ENCODE measurements around the gene UBALD1.

The UBALD1 gene

DNA sequence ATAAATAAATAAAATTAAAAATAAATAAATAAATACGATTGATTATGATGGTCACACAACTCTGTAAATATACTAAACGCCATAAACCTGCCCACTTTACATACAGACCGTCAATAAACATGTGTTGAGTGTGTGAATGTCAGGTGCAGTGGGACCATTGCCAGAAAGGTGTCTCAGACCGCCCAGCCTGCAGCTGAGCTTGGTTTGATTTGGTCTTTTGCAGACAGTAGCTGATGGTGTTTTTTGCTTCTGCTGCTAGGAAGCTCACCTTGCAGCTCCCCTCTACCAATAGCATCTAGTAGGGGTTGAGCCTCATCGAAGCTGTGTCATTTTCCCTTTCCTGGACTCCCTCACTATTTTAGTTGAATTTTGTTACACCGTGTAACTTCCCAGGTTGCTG lies 23.5 kb downstream of the UBALD1 start:
- no peak for DNase-seq (ENCODE audit: extremely low spot score)
- TF ChIP-seq SP1 (IDR thresholded peaks at IDR 0.05) (no peak), SUZ12 (IDR thresholded peaks at IDR 0.05) (no peak), FOXK2 (IDR thresholded peaks at IDR 0.05) (no peak), ARNT (IDR thresholded peaks at IDR 0.05) (no peak), CTBP1 (IDR thresholded peaks at IDR 0.05; ENCODE audit: borderline replicate concordance) (no peak), FOXM1 (IDR thresholded peaks at IDR 0.05; ENCODE audit: borderline replicate concordance) (no peak), HDGF (IDR thresholded peaks at IDR 0.05; ENCODE audit: borderline replicate concordance) (no peak), BHLHE40 (IDR thresholded peaks at IDR 0.05; ENCODE audit: borderline replicate concordance) (no peak), FOXA1 (IDR thresholded peaks at IDR 0.05) (no peak), LEF1 (IDR thresholded peaks at IDR 0.05; ENCODE audit: borderline replicate concordance) (no peak), ZNF384 (IDR thresholded peaks at IDR 0.05) (no peak), NFRKB (IDR thresholded peaks at IDR 0.05) (no peak), ELF4 (IDR thresholded peaks at IDR 0.05) (no peak), L3MBTL2 (conservative IDR thresholded peaks at IDR 0.05) (no peak), TARDBP (IDR thresholded peaks at IDR 0.05) (no peak)
- TF ChIP-seq, protein P1, sequence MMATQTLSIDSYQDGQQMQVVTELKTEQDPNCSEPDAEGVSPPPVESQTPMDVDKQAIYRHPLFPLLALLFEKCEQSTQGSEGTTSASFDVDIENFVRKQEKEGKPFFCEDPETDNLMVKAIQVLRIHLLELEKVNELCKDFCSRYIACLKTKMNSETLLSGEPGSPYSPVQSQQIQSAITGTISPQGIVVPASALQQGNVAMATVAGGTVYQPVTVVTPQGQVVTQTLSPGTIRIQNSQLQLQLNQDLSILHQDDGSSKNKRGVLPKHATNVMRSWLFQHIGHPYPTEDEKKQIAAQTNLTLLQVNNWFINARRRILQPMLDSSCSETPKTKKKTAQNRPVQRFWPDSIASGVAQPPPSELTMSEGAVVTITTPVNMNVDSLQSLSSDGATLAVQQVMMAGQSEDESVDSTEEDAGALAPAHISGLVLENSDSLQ (IDR thresholded peaks at IDR 0.05) = no peak
- ChIA-PET POLR2A (no interaction called here), CTCF (no interaction called here)

DNA sequence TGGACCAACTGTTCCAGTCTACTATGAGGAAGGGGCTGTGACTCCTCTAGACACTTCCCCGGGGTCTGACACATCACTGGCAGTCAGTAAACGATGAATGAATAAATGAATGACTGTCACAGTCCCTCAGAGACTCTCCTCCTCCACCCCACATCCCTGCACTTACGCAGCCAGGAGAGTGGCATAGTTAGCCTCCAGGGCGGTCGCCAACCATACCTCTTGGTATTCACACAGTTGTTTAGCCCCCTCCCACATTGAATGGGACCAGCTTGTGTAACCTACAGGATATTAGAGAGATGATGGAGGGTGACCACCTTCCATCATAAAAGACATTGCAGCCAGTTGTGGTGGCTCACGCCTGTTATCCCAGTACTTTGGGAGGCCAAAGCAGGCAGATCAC lies 25.7 kb downstream of the UBALD1 start:
- DNase-seq (ENCODE audit: extremely low spot score) = no peak
- POLR2A ChIA-PET = no interaction called here
- CTCF ChIA-PET = no interaction called here
- TF ChIP-seq HDGF (IDR thresholded peaks at IDR 0.05; ENCODE audit: borderline replicate concordance) (no peak), SP1 (IDR thresholded peaks at IDR 0.05) (no peak), L3MBTL2 (conservative IDR thresholded peaks at IDR 0.05) (no peak), NFRKB (IDR thresholded peaks at IDR 0.05) (no peak), FOXA1 (IDR thresholded peaks at IDR 0.05) (no peak), ELF4 (IDR thresholded peaks at IDR 0.05) (no peak), SUZ12 (IDR thresholded peaks at IDR 0.05) (no peak), FOXK2 (IDR thresholded peaks at IDR 0.05) (no peak), ZNF384 (IDR thresholded peaks at IDR 0.05) (no peak), CTBP1 (IDR thresholded peaks at IDR 0.05; ENCODE audit: borderline replicate concordance) (no peak), BHLHE40 (IDR thresholded peaks at IDR 0.05; ENCODE audit: borderline replicate concordance) (no peak), ARNT (IDR thresholded peaks at IDR 0.05) (no peak)
- TF ChIP-seq, protein P1 (IDR thresholded peaks at IDR 0.05) = no peak

DNA sequence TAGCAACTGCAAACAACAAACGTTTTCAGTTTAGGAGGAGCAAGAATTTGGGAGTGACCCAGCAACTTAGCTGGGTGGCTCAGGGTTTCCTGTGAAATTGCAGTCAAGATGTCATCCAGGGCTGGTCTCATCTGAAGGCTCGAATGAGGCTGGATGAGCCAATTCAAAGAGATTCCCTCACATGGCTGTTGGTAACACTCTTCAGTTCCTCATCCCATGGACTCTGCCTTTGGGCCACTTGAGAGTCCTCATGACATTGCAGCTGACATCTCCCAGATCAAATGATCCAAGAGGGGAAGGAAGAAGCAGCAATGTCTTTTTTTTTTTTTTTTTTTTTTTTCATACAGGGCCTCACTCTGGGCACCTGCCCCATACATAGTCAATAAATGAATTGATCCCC lies 26.3 kb downstream of the UBALD1 start:
- ChIA-PET POLR2A (no interaction called here), CTCF (no interaction called here)
- no peak for TF ChIP-seq NFRKB (IDR thresholded peaks at IDR 0.05)
- TF ChIP-seq HDGF (IDR thresholded peaks at IDR 0.05; ENCODE audit: borderline replicate concordance) = no peak
- TF ChIP-seq CTBP1 (IDR thresholded peaks at IDR 0.05; ENCODE audit: borderline replicate concordance) = no peak
- no peak for TF ChIP-seq FOXM1 (IDR thresholded peaks at IDR 0.05; ENCODE audit: borderline replicate concordance)
- TF ChIP-seq FOXK2 (IDR thresholded peaks at IDR 0.05) = no peak
- no peak for TF ChIP-seq ELF4 (IDR thresholded peaks at IDR 0.05)
- TF ChIP-seq TARDBP (IDR thresholded peaks at IDR 0.05) = no peak
- TF ChIP-seq SUZ12 (IDR thresholded peaks at IDR 0.05) = no peak
- DNase-seq (ENCODE audit: extremely low spot score) = no peak

GRCh38 chr16:4586291-4586690 lies 28.4 kb downstream of the UBALD1 start:
- ChIA-PET POLR2A (no interaction called here), CTCF (interaction anchor here (0.7 to 1.6 kb wide), 9 partner anchors 8 to 72 kb away, joined by 3 to 7 read pairs (median 4); partner anchors contain the start of gene MGRN1)
- DNase-seq (ENCODE audit: extremely low spot score) = no peak
- TF ChIP-seq FOXA1 (IDR thresholded peaks at IDR 0.05) (no peak), NFRKB (IDR thresholded peaks at IDR 0.05) (no peak), FOXM1 (IDR thresholded peaks at IDR 0.05; ENCODE audit: borderline replicate concordance) (no peak), SUZ12 (IDR thresholded peaks at IDR 0.05) (no peak), FOXK2 (IDR thresholded peaks at IDR 0.05) (no peak), ARNT (IDR thresholded peaks at IDR 0.05) (no peak), LEF1 (IDR thresholded peaks at IDR 0.05; ENCODE audit: borderline replicate concordance) (no peak), L3MBTL2 (conservative IDR thresholded peaks at IDR 0.05) (no peak), ELF4 (IDR thresholded peaks at IDR 0.05) (no peak), BHLHE40 (IDR thresholded peaks at IDR 0.05; ENCODE audit: borderline replicate concordance) (no peak), TARDBP (IDR thresholded peaks at IDR 0.05) (no peak), ZNF384 (IDR thresholded peaks at IDR 0.05) (no peak), CTBP1 (IDR thresholded peaks at IDR 0.05; ENCODE audit: borderline replicate concordance) (no peak), HDGF (IDR thresholded peaks at IDR 0.05; ENCODE audit: borderline replicate concordance) (no peak), SP1 (IDR thresholded peaks at IDR 0.05) (no peak)
- TF ChIP-seq, protein P1 (IDR thresholded peaks at IDR 0.05) = no peak

- ChIA-PET POLR2A (no interaction called here), CTCF (no interaction called here)
- TF ChIP-seq FOXM1 (IDR thresholded peaks at IDR 0.05; ENCODE audit: borderline replicate concordance) (no peak), HDGF (IDR thresholded peaks at IDR 0.05; ENCODE audit: borderline replicate concordance) (no peak), SP1 (IDR thresholded peaks at IDR 0.05) (no peak), L3MBTL2 (conservative IDR thresholded peaks at IDR 0.05) (no peak)
- DNase-seq (ENCODE audit: extremely low spot score) = no peak
These were observed 30.8 kb downstream of the UBALD1 start for GRCh38 chr16:4583906-4584305.

- ChIA-PET CTCF (no interaction called here), POLR2A (no interaction called here)
- no peak for DNase-seq (ENCODE audit: extremely low spot score)
- TF ChIP-seq LEF1 (IDR thresholded peaks at IDR 0.05; ENCODE audit: borderline replicate concordance) (no peak), FOXK2 (IDR thresholded peaks at IDR 0.05) (no peak), NFRKB (IDR thresholded peaks at IDR 0.05) (no peak), TARDBP (IDR thresholded peaks at IDR 0.05) (no peak), SUZ12 (IDR thresholded peaks at IDR 0.05) (no peak), CTBP1 (IDR thresholded peaks at IDR 0.05; ENCODE audit: borderline replicate concordance) (no peak), ARNT (IDR thresholded peaks at IDR 0.05) (no peak), L3MBTL2 (conservative IDR thresholded peaks at IDR 0.05) (no peak)
These were observed 34.4 kb downstream of the UBALD1 start for GRCh38 chr16:4580250-4580649.

Measured in HEK293T (cell line).